ENCODE results near the gene KRT37.

Gene KRT37

GRCh38 chr17:41424111-41424635 lies at the start of gene KRT37:
Gene KRT37, minus strand, starts transcription at chr17:41424585. Its CDS starts 62 bp downstream, at chr17:41424523.
- no peaks in the 10 kb centered on the region for H3K9me3 Mint-ChIP-seq
- H3K27me3 Mint-ChIP-seq, result no peaks in the 10 kb centered on the region
- H3K4me3 Mint-ChIP-seq, result no peak within 1 kb of the TSS
- H3K27ac Mint-ChIP-seq, result no peak within 1 kb of the TSS
- H3K36me3 Mint-ChIP-seq, result no peaks in the 10 kb centered on the region
- H3K4me1 Mint-ChIP-seq, result no peaks in the 10 kb centered on the region

DNA sequence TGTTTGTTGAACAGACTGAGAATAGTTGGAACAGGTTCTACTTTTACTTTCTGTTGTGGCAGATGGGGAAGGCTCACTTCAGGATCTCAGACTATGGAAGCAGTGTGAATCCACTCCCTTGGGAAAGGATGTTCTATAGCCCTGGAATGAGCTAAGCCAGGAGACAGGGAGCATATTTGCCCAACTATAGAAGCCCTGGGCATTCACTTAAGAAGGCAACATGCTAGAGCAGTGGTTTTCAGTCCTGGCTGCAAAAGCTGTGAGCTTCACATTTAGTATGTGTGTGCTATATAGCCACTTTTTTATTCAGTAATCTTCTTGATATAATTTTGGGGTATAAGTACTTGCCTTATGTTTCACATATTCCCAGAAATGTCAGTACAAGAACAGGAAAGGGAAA lies 44.0 kb upstream of the KRT37 start:
- Mint-ChIP-seq H3K4me3 (no peak overlapping the region), H3K4me1 (no peaks in the 10 kb centered on the region), H3K36me3 (no peaks in the 10 kb centered on the region), H3K27ac (no peak overlapping the region), H3K27me3 (no peaks in the 10 kb centered on the region), H3K9me3 (no peaks in the 10 kb centered on the region)

DNA sequence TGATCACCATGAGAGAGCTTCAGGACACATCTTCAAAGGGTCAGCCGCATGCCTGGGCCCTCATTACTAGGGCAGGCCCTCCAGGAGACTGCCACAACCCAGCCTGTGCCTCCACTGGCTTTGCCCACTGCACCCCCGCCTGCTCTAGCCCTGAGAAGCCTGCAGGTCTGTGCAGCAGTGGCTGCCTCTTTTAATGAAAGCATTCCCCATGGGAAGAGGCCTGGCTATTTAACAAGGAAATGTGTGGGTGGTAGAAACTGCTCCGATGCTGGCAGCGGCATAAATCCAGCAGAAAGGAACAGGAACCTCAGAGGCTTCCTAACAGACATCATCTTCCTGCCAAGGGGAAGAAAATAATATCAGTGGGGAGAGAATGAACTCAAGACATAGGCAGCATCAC lies 43.2 kb upstream of the KRT37 start:
- H3K27ac Mint-ChIP-seq, result no peak overlapping the region
- H3K27me3 Mint-ChIP-seq, result no peaks in the 10 kb centered on the region
- no peak overlapping the region for H3K4me3 Mint-ChIP-seq
- H3K36me3 Mint-ChIP-seq, result no peaks in the 10 kb centered on the region
- no peaks in the 10 kb centered on the region for H3K4me1 Mint-ChIP-seq
- H3K9me3 Mint-ChIP-seq, result no peaks in the 10 kb centered on the region

GRCh38 chr17:41466988-41467387 lies 42.6 kb upstream of the KRT37 start, which contains the start of gene KRT32:
Gene KRT32, minus strand, starts transcription at chr17:41467386. Its CDS starts 61 bp downstream, at chr17:41467325.
- no peaks in the 10 kb centered on the region for H3K36me3 Mint-ChIP-seq
- no peaks in the 10 kb centered on the region for H3K9me3 Mint-ChIP-seq
- no peaks in the 10 kb centered on the region for H3K4me1 Mint-ChIP-seq
- H3K4me3 Mint-ChIP-seq, result no peak within 1 kb of the TSS
- H3K27ac Mint-ChIP-seq, result no peak within 1 kb of the TSS
- H3K27me3 Mint-ChIP-seq, result no peaks in the 10 kb centered on the region

GRCh38 chr17:41464682-41465081 lies 40.3 kb upstream of the KRT37 start:
- no peak overlapping the region for H3K4me3 Mint-ChIP-seq
- H3K27me3 Mint-ChIP-seq, result no peaks in the 10 kb centered on the region
- peak overlapping the region; percentile 74 for H3K27ac Mint-ChIP-seq
- no peaks in the 10 kb centered on the region for H3K4me1 Mint-ChIP-seq
- no peaks in the 10 kb centered on the region for H3K36me3 Mint-ChIP-seq
- no peaks in the 10 kb centered on the region for H3K9me3 Mint-ChIP-seq

- H3K27me3 Mint-ChIP-seq, result no peaks in the 10 kb centered on the region
- no peaks in the 10 kb centered on the region for H3K9me3 Mint-ChIP-seq
- no peak overlapping the region for H3K27ac Mint-ChIP-seq
- H3K36me3 Mint-ChIP-seq, result no peaks in the 10 kb centered on the region
- no peak overlapping the region for H3K4me3 Mint-ChIP-seq
- no peaks in the 10 kb centered on the region for H3K4me1 Mint-ChIP-seq
Observed at GRCh38 chr17:41464173-41464572, 39.8 kb upstream of the KRT37 start.

- Mint-ChIP-seq H3K4me1 (no peaks in the 10 kb centered on the region), H3K4me3 (no peak overlapping the region), H3K36me3 (no peaks in the 10 kb centered on the region), H3K27me3 (no peaks in the 10 kb centered on the region), H3K9me3 (no peaks in the 10 kb centered on the region), H3K27ac (no peak overlapping the region)
Observed at GRCh38 chr17:41463746-41464145, 39.4 kb upstream of the KRT37 start.

- Mint-ChIP-seq H3K36me3 (no peaks in the 10 kb centered on the region), H3K27me3 (no peaks in the 10 kb centered on the region), H3K27ac (no peak overlapping the region), H3K9me3 (no peaks in the 10 kb centered on the region), H3K4me1 (no peaks in the 10 kb centered on the region), H3K4me3 (no peak overlapping the region)
Observed at GRCh38 chr17:41462705-41463104, 38.3 kb upstream of the KRT37 start.

GRCh38 chr17:41457676-41458075 lies 33.3 kb upstream of the KRT37 start:
- no peaks in the 10 kb centered on the region for H3K36me3 Mint-ChIP-seq
- no peaks in the 10 kb centered on the region for H3K9me3 Mint-ChIP-seq
- H3K27me3 Mint-ChIP-seq, result no peaks in the 10 kb centered on the region
- no peak overlapping the region for H3K27ac Mint-ChIP-seq
- H3K4me3 Mint-ChIP-seq, result no peak overlapping the region
- no peaks in the 10 kb centered on the region for H3K4me1 Mint-ChIP-seq

- Mint-ChIP-seq H3K27me3 (no peaks in the 10 kb centered on the region), H3K27ac (no peak overlapping the region)
Observed at GRCh38 chr17:41456204-41456603, 31.8 kb upstream of the KRT37 start.

GRCh38 chr17:41455236-41455635 lies 30.9 kb upstream of the KRT37 start:
- no peaks in the 10 kb centered on the region for H3K4me1 Mint-ChIP-seq
- no peak overlapping the region for H3K27ac Mint-ChIP-seq
- H3K4me3 Mint-ChIP-seq, result no peak overlapping the region
- H3K27me3 Mint-ChIP-seq, result no peaks in the 10 kb centered on the region
- H3K36me3 Mint-ChIP-seq, result no peaks in the 10 kb centered on the region
- H3K9me3 Mint-ChIP-seq, result no peaks in the 10 kb centered on the region

More at GRCh38 chr17:41456204-41456603, 31.8 kb upstream of the KRT37 start:
- H3K4me3 Mint-ChIP-seq, result no peak overlapping the region
- no peaks in the 10 kb centered on the region for H3K4me1 Mint-ChIP-seq
- H3K36me3 Mint-ChIP-seq, result no peaks in the 10 kb centered on the region
- no peaks in the 10 kb centered on the region for H3K9me3 Mint-ChIP-seq

DNA sequence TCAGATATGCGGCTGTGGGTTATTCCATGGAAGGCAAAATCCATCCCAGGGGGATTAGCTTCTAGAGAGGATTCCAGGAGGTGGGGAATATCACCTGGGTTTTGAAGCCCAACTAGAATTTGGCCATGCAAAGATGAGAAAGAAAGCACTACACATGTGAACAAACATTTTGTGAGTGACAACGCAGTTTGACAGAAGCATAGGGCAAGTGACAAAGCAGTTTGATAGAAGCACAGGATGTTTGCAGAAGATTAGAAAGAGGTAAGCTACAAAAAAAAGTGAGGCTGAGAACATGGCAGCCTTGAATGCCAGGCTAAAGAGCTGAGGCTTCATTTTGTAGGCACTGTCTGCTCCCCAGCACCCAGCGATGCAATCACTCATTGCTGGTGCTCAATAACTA lies 28.7 kb upstream of the KRT37 start:
- Mint-ChIP-seq H3K27me3 (no peaks in the 10 kb centered on the region), H3K27ac (no peak overlapping the region), H3K9me3 (no peaks in the 10 kb centered on the region), H3K4me1 (no peaks in the 10 kb centered on the region), H3K36me3 (no peaks in the 10 kb centered on the region), H3K4me3 (no peak overlapping the region)

GRCh38 chr17:41452281-41452680 lies 27.9 kb upstream of the KRT37 start:
- Mint-ChIP-seq H3K27ac (no peak overlapping the region), H3K36me3 (no peaks in the 10 kb centered on the region), H3K9me3 (no peaks in the 10 kb centered on the region), H3K4me3 (no peak overlapping the region), H3K4me1 (no peaks in the 10 kb centered on the region), H3K27me3 (no peaks in the 10 kb centered on the region)

DNA sequence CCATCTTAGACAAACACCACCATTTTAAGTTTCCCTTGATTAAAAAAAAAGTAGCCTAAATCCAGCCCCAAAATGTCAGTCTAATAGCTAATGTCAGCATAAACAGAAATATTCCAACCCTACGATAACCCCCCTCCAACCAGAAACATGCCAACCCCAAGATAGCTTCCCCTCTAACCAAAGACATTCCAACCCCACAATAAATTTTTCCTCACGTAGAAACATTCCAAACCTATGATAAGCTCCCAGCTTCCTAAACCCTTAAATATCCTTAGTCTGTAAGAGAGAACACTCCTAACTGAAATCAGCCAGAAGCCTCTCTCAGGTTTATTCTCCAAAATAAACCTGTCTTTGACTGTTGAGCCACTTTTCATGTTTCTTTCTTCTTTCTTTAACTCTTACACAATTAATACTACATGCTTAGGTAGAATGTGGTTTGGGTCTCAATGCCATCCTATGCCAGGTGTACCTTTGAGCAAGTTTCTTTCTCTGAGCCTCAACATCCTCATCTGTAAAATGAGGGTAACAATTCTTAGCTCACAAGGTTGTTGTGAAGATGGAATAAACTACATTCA lies 26.9 kb upstream of the KRT37 start:
- no peaks in the 10 kb centered on the region for H3K27me3 Mint-ChIP-seq
- no peak overlapping the region for H3K4me3 Mint-ChIP-seq
- H3K36me3 Mint-ChIP-seq, result no peaks in the 10 kb centered on the region
- no peaks in the 10 kb centered on the region for H3K9me3 Mint-ChIP-seq
- no peak overlapping the region for H3K27ac Mint-ChIP-seq
- no peaks in the 10 kb centered on the region for H3K4me1 Mint-ChIP-seq

DNA sequence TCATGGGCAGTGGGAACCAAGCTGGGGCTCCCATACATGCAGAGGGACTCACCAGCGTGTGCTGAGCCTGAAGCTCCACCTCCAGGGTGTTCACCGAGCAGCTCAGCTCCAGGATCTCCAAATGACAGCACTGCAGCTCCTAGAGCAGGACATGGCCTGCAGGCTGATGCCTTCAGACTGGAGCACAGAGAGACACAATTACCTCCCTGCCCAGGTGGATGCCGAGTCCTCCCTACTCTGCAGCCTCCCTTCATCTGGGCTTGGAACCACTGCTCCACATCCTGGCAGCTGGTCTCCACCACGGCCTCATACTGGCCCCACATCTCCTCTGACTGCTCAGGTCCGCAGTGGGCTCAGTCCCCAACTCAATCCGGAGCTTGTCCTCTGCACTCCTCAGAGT lies 24.6 kb upstream of the KRT37 start:
- H3K9me3 Mint-ChIP-seq, result no peaks in the 10 kb centered on the region
- no peaks in the 10 kb centered on the region for H3K4me1 Mint-ChIP-seq
- H3K27me3 Mint-ChIP-seq, result no peaks in the 10 kb centered on the region
- H3K4me3 Mint-ChIP-seq, result no peak overlapping the region
- no peaks in the 10 kb centered on the region for H3K36me3 Mint-ChIP-seq
- no peak overlapping the region for H3K27ac Mint-ChIP-seq

DNA sequence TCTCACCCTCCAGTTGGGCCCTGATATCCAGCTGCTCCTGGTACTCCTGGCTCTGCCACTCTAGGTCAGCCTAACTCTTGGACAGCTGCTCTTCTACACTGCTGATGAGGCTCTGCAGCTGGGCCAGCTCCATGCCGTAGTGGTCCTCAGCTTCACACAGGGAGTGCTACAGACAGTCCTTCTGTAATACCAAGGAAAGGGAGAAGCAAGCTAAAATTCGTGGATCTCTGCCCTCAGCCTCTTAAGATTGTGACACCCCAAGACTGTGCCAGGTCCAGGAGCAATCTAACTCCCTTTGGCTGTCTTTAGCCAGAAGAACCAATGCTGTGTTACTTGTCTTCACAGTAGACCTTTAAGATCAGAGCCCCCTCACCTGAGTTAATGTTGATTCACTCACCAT lies 24.1 kb upstream of the KRT37 start:
- Mint-ChIP-seq H3K36me3 (no peaks in the 10 kb centered on the region), H3K27ac (peak overlapping the region; percentile 2), H3K4me3 (no peak overlapping the region), H3K27me3 (no peaks in the 10 kb centered on the region), H3K4me1 (no peaks in the 10 kb centered on the region), H3K9me3 (no peaks in the 10 kb centered on the region)

GRCh38 chr17:41446806-41447205 lies 22.4 kb upstream of the KRT37 start:
- H3K27me3 Mint-ChIP-seq, result no peaks in the 10 kb centered on the region
- H3K4me1 Mint-ChIP-seq, result no peaks in the 10 kb centered on the region
- no peak overlapping the region for H3K4me3 Mint-ChIP-seq
- no peaks in the 10 kb centered on the region for H3K36me3 Mint-ChIP-seq
- H3K9me3 Mint-ChIP-seq, result no peaks in the 10 kb centered on the region
- H3K27ac Mint-ChIP-seq, result no peak overlapping the region
